Measurements from ENCODE around the gene SH3PXD2A. TPM values are rescaled to one million over a fixed set of nuclear protein-coding genes. Genes with fewer than 3 reads are reported as not detected.
A peak's percentile ranks its signal among the peaks of the same experiment; 100 is the strongest.

Gene SH3PXD2A
- total RNA-seq, 1 donor from 2014 or later = 12.4 TPM

GRCh38 chr10:103648636-103649532 lies 206.5 kb downstream of the SH3PXD2A start:
- Histone ChIP-seq H3K27me3 (ENCODE audit: control insufficient read depth, insufficient read depth, low read length) (no peaks in the 10 kb centered on the region), H3K4me3 (ENCODE audit: low read depth, low read length) (no peak overlapping the region), H3K36me3 (ENCODE audit: control insufficient read depth, insufficient read depth, low read length) (peaks cover 10% of the 10 kb centered on the region)
- DNase-seq (ENCODE audit: low read depth) (no peak), FAIRE-seq (no peak)
- TF ChIP-seq CTCF (IDR thresholded peaks at IDR 0.05; ENCODE audit: insufficient read depth, low read length, severe bottlenecking) = no peak

GRCh38 chr10:103648251-103648635 lies 207.1 kb downstream of the SH3PXD2A start:
- Histone ChIP-seq H3K36me3 (ENCODE audit: control insufficient read depth, insufficient read depth, low read length) (peaks cover 9% of the 10 kb centered on the region), H3K4me3 (ENCODE audit: low read depth, low read length) (no peak overlapping the region), H3K27me3 (ENCODE audit: control insufficient read depth, insufficient read depth, low read length) (no peaks in the 10 kb centered on the region)
- DNase-seq (ENCODE audit: low read depth) = no peak
- TF ChIP-seq CTCF (IDR thresholded peaks at IDR 0.05; ENCODE audit: insufficient read depth, low read length, severe bottlenecking) = no peak
- no peak for FAIRE-seq

- peaks cover 12% of the 10 kb centered on the region for H3K36me3 ChIP-seq (ENCODE audit: control insufficient read depth, insufficient read depth, low read length)
- no peak for DNase-seq (ENCODE audit: low read depth)
- no peak for TF ChIP-seq CTCF (IDR thresholded peaks at IDR 0.05; ENCODE audit: insufficient read depth, low read length, severe bottlenecking)
- no peaks in the 10 kb centered on the region for H3K27me3 ChIP-seq (ENCODE audit: control insufficient read depth, insufficient read depth, low read length)
- FAIRE-seq = peak; percentile 86
- H3K4me3 ChIP-seq (ENCODE audit: low read depth, low read length) = no peak overlapping the region
These were observed 209.1 kb downstream of the SH3PXD2A start for GRCh38 chr10:103646304-103646703.

GRCh38 chr10:103645141-103646054 lies 210.0 kb downstream of the SH3PXD2A start:
- H3K4me3 ChIP-seq (ENCODE audit: low read depth, low read length) = no peak overlapping the region
- H3K27me3 ChIP-seq (ENCODE audit: control insufficient read depth, insufficient read depth, low read length) = no peaks in the 10 kb centered on the region
- H3K36me3 ChIP-seq (ENCODE audit: control insufficient read depth, insufficient read depth, low read length) = peaks cover 9% of the 10 kb centered on the region
- no peak for TF ChIP-seq CTCF (IDR thresholded peaks at IDR 0.05; ENCODE audit: insufficient read depth, low read length, severe bottlenecking)
- no peak for FAIRE-seq
- peak; percentile 85 for DNase-seq (ENCODE audit: low read depth)

- Histone ChIP-seq H3K27me3 (ENCODE audit: control insufficient read depth, insufficient read depth, low read length) (no peaks in the 10 kb centered on the region), H3K36me3 (ENCODE audit: control insufficient read depth, insufficient read depth, low read length) (peaks cover 9% of the 10 kb centered on the region), H3K4me3 (ENCODE audit: low read depth, low read length) (no peak overlapping the region)
- FAIRE-seq = peak; percentile 89
- TF ChIP-seq CTCF (IDR thresholded peaks at IDR 0.05; ENCODE audit: insufficient read depth, low read length, severe bottlenecking) = no peak
- DNase-seq (ENCODE audit: low read depth) = peak; percentile 92
These were observed 212.0 kb downstream of the SH3PXD2A start for GRCh38 chr10:103643381-103643780.
